Astrocyte of the cerebellum (primary cell): ENCODE results near the gene MBD3L4.
"Not testable (repeated sequence)": the region's sequence is repeated elsewhere in the genome, so short reads cannot be mapped to it uniquely, and the experiment has no call there.

Source experiments
- DNase-seq: peaks from one replicate; pipeline ENCODE4 v3.0.0-alpha.2; 2011; ENCODE audit warnings: low read depth
- H3K4me3 ChIP-seq: 2 replicates; pipeline ENCODE4 v1.5.1; 2011; ENCODE audit warnings: mild to moderate bottlenecking, low read depth, low read length, moderate library complexity
- CTCF ChIP-seq: IDR thresholded peaks from 2 replicates; pipeline ENCODE4 v1.5.1; 2012; ENCODE audit warnings: low read length, low read depth, moderate library complexity, mild to moderate bottlenecking; ENCODE audit errors: missing control alignments
- in situ Hi-C: cut with HindIII; loops from 2 replicates; pipeline ENCODE4 v1.10.0; 2017; ENCODE audit warnings: low sequenced_read_pairs

Gene MBD3L4

GRCh38 chr19:7040079-7040478 is at the start of gene MBD3L4:
TSS of gene MBD3L4 (minus strand) at chr19:7040179. CDS start at chr19:7040144, 35 bp downstream.
- H3K4me3 ChIP-seq, DNase-seq, in situ Hi-C loops: not testable (repeated sequence)

- in situ Hi-C loops: no loop called here
- no peak for DNase-seq
- no peak for TF ChIP-seq CTCF
- no peak overlapping the region for H3K4me3 ChIP-seq
These were observed 49.0 kb upstream of the MBD3L4 start for GRCh38 chr19:7088999-7089398.

GRCh38 chr19:7083076-7083956 is 43.3 kb upstream of the MBD3L4 start:
- no peak for DNase-seq
- TF ChIP-seq CTCF: no peak
- in situ Hi-C loops: no loop called here
- H3K4me3 ChIP-seq: no peak overlapping the region

- in situ Hi-C loops: no loop called here
- TF ChIP-seq CTCF: no peak
These were observed 38.0 kb upstream of the MBD3L4 start for GRCh38 chr19:7078008-7078407.

GRCh38 chr19:7076151-7076550 is 36.2 kb upstream of the MBD3L4 start:
- no peak for TF ChIP-seq CTCF
- DNase-seq: no peak
- no peak overlapping the region for H3K4me3 ChIP-seq
- in situ Hi-C loops: no loop called here

More at GRCh38 chr19:7078008-7078407, 38.0 kb upstream of the MBD3L4 start:
- no peak for DNase-seq
- H3K4me3 ChIP-seq: no peak overlapping the region

- in situ Hi-C loops: no loop called here
- H3K4me3 ChIP-seq: no peak overlapping the region
- no peak for TF ChIP-seq CTCF
- no peak for DNase-seq
These were observed 34.8 kb upstream of the MBD3L4 start for GRCh38 chr19:7074705-7075282.

- no peak for DNase-seq
- TF ChIP-seq CTCF: no peak
- H3K4me3 ChIP-seq: no peak overlapping the region
- in situ Hi-C loops: no loop called here
These were observed 32.6 kb upstream of the MBD3L4 start for GRCh38 chr19:7072541-7072940.
